HG02852 (cell line): ENCODE results near the gene ZFHX3.

ENCODE experiments used
- ATAC-seq: cut with Tn5 transposase; IDR thresholded peaks from one replicate; pipeline ENCODE4 v1.9.1; 2021; ENCODE audit warnings: mild to moderate bottlenecking, moderate library complexity; ENCODE audit not compliant: unreplicated experiment

Gene ZFHX3

DNA sequence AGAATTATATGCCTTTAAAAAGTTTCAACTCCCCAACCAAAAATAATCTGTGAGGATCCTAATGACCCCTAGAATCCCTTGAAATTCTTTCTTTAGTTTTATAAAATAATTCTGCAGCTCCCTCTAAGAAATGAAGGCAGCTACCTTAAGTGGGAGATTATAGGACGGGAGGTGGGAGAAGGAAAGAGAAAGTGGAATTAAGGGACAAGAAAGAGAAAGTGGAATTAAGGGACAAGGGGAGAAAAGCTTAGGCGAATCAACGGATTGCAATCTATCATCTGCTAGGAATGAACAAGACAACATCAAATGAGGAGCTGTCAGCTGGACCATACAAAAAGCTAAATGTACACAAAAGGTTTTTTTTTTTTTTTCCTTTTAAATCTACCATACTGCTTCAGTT is 262.0 kb downstream of the ZFHX3 start:
- no peak for ATAC-seq

DNA sequence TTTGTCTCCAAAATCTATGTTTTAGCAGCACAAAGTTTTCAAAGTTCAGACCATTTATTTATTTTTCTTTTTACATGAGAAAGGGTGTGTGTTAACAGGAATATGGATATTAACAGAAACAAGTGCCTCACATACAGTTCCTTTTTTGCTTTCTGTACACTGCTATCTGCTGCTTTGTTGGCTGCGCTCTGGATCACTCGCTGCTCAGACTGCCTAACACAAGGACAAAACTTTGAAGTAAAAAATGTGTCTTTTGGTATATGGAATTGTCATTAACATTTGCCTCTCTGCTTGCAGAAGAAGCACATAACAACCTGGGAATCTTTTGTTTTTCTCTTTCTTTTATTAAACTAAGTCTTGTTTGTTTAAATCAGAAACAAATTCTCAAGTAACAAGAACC is 262.8 kb downstream of the ZFHX3 start:
- no peak for ATAC-seq

DNA sequence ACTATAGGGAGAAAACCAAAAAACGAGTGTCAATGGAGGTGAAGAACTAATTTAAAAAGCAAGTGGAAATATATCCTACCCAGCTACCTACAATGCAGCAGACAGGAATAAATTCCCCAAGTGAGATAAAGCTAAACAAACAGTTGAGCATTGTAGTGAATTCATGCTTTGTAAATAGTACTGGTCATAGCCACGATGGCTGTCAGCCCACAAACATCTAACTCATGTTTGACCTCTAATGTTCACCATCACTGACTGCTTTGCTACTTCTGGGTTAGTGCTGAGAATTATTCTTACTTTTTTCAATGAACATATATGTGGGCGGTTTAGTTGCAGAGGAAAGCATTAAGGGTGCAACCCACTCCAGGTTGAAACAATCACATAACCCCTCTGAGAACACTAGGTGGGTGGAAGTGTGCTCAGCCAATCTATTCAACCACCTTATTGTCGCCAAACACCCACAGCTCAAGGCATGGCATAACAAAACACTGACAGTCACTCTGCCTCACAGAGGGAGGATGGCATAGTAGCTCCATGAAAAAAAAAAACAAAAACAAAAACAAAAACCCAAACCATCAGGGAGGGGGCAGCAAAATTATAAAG is 264.1 kb downstream of the ZFHX3 start:
- no peak for ATAC-seq

GRCh38 chr16:72769876-72770275 is 278.1 kb downstream of the ZFHX3 start:
- no peak for ATAC-seq

- ATAC-seq, result no peak
Measured at GRCh38 chr16:72768591-72768990, 279.3 kb downstream of the ZFHX3 start.

- ATAC-seq, result no peak
Measured at GRCh38 chr16:72766506-72766905, 281.4 kb downstream of the ZFHX3 start.

DNA sequence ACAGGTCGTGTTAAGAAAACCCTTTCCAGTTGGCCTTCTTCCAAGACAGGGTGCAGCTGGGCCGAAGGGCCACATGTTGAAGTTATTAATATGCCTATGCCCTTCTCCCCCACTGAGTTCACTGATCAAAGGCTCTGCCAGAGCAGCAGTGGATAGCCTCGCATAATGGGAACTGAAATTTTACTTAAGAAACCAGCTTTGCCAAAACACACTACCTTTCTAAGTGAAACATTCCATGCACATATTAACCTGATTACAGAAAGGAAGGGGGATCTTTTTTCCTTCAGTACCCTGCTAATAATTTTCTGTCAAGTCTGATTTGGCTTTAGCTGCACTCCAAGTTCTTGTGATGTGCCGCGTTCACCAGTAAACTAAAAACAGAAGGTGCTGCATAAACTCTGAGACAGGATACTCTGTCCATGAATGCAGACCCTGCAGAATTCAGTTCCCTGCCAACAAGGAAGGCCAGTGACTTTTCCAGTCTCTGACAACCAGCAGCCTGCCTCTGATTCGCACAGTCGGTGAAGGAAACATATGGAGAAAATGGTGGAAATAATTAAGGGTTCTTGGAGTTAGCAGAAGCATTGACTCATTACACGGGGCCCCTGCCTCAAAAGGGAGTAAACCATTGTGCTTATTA is 283.8 kb downstream of the ZFHX3 start:
- no peak for ATAC-seq

- ATAC-seq, result no peak
Measured at GRCh38 chr16:72760581-72760980, 287.3 kb downstream of the ZFHX3 start.

DNA sequence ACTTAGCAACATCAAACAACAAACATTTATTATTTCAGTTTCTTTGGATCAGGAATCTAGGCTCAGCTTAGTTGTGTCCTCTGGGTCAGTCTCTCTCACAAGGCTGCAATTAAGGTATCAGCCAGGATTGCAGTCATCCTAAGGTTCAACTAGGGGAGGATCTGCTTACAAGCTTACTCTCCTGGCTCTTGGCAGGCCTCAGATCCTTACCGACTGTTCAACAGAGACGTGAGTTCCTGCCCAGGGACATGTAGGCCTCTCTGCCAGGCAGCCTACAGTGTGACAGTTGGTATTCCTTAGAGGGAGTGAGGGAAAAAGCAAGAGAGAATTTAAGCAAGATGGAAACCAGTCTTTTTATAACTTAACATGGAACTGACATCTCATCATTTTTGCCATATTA is 294.0 kb downstream of the ZFHX3 start:
- no peak for ATAC-seq

DNA sequence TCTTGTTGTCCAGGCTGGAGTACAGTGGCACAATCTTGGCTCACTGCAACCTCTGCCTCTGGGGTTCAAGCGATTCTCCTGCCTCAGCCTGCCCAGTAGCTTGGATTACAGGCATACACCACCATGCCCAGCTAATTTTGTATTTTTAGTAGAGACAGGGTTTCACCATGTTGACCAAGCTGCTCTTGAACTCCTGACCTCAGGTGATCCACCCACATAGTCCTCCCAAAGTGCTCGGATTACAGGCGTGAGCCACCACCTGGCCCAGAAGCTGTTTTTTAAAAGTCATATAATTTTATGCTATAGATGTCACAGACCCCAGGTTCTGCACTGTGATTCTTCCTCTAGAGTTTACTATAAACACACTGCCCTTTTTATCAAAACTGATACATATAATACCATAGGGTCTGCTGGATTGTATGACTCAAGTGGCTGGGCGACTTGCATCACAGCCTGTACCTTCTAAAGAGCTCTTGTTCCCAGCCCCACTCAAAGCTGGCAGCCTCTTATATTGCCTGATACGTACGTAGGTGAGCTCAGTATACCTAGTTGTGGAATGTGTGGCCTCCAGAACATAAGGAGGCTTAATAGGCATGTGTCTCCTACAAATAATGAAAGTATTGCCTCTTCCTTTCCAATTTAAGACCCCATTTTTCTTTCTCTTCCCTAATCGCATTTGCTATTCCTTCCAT is 295.8 kb downstream of the ZFHX3 start:
- no peak for ATAC-seq

GRCh38 chr16:72751076-72751475 is 296.9 kb downstream of the ZFHX3 start:
- ATAC-seq, result no peak

DNA sequence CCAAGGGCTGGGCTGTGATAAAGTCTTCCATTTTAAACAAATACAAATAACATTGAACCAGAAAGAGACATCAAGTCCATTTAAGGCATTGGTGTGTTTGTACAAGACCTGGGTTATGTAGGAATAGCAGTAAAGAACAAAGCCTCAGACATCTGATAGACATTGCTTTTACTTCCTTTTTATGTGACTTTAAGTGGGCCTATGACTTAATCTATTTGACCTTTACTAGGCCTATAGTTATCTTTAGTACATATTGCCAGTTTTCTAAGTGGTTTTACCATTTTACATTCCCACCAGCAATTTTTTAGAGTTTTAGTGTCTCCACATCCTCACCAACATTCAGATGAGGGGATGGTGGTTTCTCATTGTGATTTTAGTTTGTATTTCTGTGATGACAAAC is 298.8 kb downstream of the ZFHX3 start:
- no peak for ATAC-seq

DNA sequence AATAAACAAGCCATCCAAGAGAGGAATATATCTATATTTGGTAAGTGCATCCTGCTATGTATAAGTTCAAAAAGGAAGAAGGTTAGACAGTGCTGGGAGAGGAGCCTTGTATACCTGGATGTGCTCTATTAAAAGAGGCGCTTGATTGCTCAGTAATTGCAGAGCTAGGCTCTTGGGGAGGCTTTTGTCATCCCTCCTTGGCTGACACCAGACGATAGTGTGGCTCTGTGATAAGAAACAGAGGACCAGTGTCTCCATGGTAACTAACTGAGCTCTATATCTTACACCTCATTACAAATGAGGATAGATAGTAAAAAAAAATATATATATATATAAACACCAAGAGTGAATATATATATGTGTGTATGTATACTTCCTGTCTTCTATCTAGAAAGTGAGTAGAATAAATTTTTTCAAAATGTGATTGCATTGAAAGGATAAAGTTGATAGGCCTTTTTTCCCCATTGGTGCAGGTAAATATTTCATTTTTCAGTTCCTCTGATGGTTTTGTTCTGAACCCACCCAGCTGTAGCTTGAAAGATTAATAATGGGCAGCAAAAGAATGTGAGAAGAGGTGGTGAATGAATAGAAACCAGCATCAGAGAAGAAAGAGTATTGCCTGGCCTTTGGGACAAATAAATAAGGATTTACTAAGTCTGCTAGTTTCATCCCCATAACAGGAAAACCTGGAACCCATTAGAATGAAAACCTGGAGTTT is 303.7 kb downstream of the ZFHX3 start:
- ATAC-seq, result no peak

DNA sequence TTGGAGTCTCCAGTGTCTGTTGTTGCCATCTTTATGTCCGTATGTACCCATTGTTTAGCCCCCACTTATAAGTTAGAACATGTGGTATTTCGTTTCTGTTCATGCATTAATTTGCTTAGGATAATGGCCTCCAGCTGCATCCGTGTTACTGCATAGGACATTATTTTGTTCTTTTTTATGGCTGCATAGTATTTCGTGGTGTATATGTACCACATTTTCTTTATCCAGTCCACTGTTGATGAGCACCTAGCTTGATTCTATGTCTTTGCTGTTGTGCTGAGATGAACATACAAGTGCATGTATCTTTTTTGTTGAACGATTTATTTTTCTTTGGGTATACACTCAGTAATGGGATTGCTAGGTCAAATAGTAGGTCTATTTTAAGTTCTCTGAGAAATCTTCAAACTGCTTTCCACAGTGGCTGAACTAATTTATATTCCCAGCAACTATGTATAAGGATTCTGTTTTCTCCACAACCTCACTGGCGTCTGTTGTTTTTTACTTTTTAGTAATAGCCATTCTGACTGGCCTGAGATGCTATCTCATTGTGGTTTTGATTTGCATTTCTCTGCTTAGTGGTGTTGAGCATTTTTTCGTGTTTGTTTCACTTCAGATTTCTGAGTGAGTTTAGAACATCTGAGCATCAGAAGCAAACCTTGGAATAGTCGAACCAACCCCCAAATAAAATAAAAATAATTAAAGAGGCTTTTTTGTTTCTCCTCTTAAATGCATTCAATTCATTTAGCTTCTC is 304.7 kb downstream of the ZFHX3 start:
- ATAC-seq, result peak; percentile 85

DNA sequence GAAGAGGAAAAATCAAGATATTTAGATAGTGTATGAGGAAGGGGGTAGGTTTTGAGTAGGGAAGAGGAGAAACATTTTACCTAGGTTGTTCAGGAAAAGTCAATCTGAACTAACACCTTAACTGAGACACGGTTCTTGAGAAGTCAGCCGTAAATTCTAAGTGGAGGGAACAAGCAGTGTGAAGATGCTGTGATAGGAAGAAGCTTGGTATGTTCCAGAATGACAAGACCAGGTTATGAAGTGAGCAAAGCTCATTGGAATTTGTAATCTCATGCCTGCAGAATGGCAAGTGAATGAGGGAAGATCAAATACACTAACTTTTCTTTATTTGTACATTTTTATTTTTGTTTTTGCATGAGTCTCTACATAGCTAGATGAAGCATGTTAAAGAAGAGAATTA is 307.6 kb downstream of the ZFHX3 start:
- ATAC-seq, result no peak

DNA sequence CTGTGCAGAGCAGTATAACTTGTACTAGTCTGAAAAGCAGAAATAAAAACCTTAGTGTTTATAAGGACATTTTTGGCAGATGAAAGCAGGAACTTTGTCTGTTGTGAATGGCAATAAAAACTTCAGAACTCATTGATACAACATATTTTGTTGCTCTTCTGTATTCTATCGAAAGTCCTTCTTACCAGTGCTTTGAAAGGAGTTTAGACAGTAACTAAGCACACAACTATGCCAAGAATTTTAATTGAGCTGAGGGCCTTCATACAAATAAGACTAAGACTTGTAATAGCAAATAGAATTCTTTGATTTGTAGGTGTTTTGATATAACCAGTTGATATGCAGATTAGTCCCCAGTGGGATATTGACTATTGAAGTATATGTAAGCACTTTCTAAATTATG is 308.4 kb downstream of the ZFHX3 start:
- ATAC-seq, result no peak

DNA sequence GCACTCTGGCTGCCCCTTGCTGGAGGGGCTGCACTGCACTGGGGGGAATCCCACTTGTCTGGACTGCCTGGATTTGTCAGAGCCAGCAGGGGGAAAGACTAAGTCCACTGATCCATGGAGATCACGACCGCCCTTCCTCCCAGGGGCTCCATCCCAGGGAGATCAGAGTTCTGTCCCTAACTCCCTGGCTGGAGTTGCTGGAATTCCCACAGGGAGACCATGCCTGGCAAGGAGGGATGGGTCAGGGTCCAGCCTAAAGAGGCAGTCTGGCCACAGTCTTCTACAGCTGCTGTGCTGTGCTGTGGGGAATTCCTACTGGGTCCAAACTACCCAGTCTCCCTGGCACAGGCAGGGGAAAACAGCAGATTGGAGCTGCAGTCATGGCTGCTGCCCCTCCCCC is 311.9 kb downstream of the ZFHX3 start:
- ATAC-seq, result no peak
